ENCODE measurements around the gene PRKCH.

DNA sequence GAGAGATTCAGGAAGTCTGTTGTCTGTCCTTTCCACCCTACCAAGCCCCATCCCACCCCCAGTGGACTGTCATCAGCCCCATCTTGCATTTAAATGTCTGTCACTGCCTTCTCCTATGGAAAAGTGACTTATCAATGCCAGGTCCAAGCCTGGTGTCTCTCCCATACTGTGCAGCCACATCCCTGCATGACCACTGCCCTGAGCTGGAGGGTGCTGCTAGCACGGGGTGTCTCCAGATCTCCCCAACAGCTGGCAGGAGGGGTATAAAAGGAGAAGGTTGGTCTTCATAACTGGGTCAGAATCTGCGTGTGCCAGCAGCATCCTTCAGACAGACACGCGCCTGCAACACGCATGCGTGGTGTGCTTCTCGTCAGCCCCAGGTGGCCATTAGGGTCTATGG lies 219.6 kb downstream of the PRKCH start:
- TF ChIP-seq BHLHE40 (IDR thresholded peaks at IDR 0.05; ENCODE audit: low read depth, low read length) (no peak), CTCF (IDR thresholded peaks at IDR 0.05) (no peak), CBX2 (IDR thresholded peaks at IDR 0.05; ENCODE audit: borderline replicate concordance, low read depth) (no peak), FOSB (CRISPR knock-in tag; IDR thresholded peaks at IDR 0.05) (no peak)

All from A549 (cell line).